22Rv1 (cell line): ENCODE results near the gene RNFT2.

ENCODE experiments used
- ZFX ChIP-seq: fragments of 450-650 bp; IDR thresholded peaks from 2 replicates; pipeline ENCODE4 v1.6.1; 2017; ENCODE audit warnings: antibody characterized with exemption, borderline replicate concordance
- TF ChIP-seq, protein P1 (sequence below): fragments of 450-650 bp; IDR thresholded peaks from 2 replicates; pipeline ENCODE4 v1.5.1; 2017; ENCODE audit warnings: mild to moderate bottlenecking

DNA sequence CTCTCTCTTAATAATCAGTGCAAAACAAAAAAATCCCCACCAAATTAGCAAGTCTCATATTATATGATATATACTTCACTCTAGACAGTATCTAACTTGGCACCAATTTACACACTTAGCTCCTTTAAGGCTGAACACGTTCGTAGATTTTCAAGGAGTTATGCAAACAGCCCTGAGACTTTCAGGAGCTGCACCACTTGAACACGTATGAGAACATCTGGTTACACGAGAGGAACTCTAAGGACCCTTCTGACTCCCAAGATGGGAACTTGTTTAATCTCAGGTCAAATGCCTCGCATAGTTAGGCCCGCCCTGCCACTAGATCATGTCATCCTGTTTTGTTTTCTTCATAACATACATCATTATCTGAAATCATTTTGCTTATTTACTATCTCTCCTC lies 10.2 kb upstream of the RNFT2 start:
- TF ChIP-seq, protein P1, sequence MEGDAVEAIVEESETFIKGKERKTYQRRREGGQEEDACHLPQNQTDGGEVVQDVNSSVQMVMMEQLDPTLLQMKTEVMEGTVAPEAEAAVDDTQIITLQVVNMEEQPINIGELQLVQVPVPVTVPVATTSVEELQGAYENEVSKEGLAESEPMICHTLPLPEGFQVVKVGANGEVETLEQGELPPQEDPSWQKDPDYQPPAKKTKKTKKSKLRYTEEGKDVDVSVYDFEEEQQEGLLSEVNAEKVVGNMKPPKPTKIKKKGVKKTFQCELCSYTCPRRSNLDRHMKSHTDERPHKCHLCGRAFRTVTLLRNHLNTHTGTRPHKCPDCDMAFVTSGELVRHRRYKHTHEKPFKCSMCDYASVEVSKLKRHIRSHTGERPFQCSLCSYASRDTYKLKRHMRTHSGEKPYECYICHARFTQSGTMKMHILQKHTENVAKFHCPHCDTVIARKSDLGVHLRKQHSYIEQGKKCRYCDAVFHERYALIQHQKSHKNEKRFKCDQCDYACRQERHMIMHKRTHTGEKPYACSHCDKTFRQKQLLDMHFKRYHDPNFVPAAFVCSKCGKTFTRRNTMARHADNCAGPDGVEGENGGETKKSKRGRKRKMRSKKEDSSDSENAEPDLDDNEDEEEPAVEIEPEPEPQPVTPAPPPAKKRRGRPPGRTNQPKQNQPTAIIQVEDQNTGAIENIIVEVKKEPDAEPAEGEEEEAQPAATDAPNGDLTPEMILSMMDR: no peak
- TF ChIP-seq ZFX: no peak
